GM18520 (cell line): ENCODE results near the gene KAZN.
"Not testable (repeated sequence)": the region's sequence is repeated elsewhere in the genome, so short reads cannot be mapped to it uniquely, and the experiment has no call there.

Experiments
- ATAC-seq: cut with Tn5 transposase; IDR thresholded peaks from one replicate; pipeline ENCODE4 v1.9.1; 2021; ENCODE audit not compliant: unreplicated experiment

The KAZN gene

DNA sequence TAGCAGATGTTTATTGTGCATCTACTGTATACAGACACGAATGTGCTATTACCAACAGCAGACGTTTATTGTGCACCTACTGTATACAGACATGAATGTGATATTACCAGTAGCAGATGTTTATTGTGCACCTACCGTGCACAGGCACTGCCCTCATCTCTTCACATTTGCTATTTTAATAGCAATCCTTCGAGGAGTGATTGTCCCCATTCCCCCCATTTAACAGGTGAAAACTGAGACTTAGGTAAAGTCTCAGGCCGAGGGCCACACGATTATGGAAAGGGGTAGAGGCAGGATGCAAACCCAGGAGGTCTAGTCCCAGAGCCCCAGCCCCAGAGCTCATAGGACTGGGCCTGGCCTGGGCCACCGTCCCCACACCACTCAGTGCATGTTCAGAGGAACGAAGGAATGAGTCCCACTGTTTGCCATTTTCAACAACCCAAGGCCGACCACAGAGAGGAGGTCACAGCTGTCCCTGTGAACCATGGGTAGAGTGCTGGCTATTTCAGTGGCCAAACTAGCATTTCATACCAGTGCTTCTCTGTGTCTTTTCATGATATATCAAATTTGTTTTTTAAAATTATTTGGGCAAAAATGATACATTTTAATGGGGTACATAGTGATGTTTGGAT lies 440.6 kb downstream of the KAZN start:
- no peak for ATAC-seq

DNA sequence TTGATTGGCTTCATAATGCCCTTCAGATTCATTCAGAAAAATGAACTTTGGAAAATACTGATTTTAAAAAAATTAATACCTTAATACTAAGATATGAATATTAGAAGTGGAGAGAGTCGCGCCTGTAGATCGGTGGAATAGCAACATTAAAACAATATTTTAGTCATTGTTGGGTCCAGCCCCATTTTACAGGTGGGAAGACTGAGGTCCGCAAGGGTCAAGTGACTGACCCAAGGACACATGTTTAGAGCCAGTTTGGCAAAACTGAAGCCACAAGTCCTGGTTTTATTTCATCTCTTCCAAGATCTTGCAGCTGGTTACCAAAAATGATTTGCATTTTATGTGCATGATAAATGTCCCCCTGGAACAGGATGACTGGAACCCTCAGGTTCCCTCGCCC lies 441.4 kb downstream of the KAZN start:
- no peak for ATAC-seq

DNA sequence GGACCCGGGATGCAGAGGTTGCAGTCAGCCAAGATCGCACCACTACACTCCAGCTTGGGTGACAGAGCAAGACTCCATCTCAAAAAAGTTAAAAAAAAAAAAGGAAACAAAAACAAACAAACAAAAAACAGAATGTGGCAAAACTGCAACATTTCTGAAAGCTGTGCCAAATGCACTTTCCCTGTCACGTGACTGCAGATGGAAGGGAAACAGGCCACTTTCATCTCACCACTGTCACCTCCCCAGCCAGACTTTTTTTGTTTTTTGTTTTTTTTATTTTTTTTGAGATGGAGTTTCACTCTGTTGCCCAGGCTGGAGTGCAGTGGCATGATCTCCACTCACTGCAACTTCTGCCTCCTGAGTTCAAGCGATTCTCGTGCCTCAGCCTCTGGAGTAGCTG lies 442.2 kb downstream of the KAZN start:
- ATAC-seq = not testable (repeated sequence)

DNA sequence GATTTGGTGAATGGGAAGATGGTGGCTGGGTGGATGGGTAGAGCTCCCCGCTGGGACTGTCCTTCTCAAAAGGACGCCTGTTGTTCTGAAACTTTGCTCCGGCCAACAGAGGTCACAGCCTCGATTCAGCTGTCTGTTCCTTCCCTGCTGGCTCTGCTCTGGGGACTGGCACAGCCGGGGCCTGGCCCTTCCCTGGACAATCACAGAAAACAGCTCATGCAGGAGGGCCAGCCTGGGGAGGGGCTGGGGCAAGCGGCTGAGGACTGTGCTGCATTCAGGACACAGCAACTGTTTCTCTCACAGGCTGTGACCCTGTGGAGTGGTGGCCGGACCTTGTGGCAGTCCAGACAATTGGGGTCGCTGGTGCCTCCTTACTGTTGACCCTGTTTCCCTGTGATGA lies 444.4 kb downstream of the KAZN start:
- ATAC-seq = no peak

DNA sequence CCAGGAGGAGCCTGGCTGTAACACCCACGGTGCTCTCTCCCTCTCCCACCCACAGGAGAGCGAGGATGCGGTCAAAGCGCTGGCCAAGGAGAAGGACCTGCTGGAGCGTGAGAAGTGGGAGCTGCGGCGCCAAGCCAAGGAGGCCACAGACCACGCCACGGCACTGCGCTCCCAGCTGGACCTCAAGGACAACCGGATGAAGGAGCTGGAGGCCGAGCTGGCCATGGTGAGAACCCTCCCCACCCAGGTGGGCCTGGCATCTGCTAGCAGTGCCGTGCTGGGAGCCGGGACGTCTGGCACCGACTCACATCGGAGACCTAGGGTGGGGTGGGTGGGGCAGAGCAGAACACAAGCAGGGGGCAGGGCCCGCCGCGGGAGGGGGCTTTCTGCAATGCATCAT lies 445.4 kb downstream of the KAZN start:
- ATAC-seq = no peak

DNA sequence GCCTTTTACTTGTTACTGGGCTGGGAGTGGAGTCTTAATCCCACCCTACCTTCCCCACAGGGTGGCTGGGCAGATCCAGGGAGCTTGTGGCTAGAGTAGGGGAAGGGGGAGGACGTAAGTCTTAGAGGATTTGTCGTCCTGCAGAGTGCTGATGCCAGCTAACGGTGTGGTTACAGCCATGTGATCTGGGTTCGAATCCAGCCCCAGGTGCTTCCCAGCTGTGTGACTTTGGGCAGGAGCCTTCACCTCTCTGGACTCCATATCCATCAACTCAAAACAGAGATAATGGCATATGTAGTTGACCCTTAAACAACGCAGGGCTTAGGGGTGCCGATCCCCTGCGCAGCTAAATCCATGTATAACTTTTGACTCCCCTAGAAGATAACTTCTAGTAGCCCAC lies 446.6 kb downstream of the KAZN start:
- ATAC-seq = no peak

DNA sequence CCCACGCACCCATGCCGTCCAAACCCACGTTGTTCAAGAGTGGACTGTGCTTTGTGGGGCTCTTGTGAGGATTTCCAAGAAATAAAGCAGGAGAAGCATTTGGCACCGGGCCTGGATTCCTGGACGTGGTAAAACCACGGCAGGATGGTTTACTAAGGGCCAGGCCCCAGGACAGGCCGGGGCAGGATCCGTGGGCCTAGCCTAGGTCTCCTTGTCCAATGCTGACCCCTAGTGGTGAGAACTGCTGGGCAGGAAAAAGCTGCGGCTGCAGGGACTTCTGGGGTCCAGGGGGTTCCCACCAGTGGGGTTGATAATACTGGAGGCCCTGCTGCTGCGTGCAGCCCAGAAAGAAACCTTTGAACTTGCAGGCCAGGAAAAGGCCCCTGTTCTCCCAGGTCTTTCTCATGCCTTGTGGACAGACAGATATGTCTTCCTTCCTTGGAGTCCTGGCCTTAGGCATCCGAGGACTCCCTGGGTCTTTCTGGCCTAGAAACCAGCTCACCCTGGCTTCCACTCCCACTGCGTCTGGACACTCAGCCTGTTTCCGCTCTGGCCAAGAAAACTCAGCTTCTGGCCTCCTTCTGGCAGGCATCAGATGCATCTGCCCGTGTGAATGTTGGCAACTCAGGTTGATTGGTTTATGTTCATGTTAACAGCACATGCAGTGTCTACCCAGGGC lies 448.1 kb downstream of the KAZN start:
- no peak for ATAC-seq

DNA sequence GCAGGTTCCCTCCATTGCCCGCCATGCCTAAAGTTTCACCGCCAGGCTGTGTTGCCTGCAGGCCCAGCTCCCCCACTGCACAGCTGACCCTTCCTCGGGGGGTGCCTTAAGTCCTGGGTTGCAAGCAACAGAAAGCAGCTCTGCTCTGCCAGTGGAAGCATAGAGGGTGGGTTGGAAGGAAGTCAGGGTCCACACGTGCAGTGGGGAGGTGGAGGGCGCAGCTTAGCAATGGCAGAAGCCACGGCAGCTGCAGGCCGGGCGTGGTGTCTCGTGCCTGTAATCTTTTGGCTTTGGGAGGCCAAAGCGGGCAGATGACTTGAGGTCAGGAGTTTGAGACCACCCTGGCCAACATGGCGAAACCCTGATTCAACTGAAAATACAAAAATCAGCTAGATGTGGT lies 448.8 kb downstream of the KAZN start:
- ATAC-seq = no peak

DNA sequence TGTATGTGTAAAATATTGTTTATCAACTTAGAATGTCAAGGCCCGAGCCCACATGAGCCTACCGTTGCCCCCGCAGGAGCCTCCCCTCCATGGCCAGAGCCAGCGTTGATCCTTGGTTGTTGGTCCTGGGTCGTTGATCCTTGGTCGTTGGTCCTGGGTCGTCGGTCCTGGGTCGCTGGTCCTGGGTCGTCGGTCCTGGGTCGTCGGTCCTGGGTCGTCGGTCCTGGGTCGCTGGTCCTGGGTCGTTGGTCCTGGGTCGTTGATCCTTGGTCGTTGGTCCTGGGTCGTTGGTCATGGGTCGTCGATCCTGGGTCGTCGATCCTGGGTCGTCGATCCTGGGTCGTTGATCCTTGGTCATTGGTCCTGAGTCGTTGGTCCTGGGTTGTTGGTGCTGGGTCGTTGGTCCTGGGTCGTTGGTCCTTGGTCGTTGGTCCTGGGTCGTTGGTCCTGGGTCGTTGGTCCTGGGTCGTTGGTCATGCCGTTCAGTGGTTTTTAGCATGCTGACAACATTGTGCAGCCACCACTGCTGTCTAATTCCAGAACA lies 450.0 kb downstream of the KAZN start:
- ATAC-seq = no peak

DNA sequence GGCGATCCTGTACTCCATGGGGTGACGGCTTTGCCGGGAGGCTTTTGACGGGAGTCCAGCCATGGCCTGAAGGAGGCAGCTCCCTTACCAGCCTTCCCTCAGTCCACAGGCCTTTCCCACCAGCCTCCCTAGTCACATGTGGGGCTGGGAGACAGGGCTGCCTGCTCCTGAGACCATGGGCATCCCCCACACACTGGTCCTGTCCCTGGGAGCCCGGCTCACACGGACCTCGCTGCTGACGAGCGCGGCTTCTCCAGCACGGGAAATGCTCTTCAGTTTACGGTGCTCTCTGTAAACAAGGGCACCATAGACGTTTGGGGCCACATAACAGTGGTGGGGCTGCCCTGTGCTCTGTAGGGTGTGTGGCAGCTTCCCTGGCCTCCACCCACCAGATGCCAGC lies 450.6 kb downstream of the KAZN start:
- no peak for ATAC-seq

DNA sequence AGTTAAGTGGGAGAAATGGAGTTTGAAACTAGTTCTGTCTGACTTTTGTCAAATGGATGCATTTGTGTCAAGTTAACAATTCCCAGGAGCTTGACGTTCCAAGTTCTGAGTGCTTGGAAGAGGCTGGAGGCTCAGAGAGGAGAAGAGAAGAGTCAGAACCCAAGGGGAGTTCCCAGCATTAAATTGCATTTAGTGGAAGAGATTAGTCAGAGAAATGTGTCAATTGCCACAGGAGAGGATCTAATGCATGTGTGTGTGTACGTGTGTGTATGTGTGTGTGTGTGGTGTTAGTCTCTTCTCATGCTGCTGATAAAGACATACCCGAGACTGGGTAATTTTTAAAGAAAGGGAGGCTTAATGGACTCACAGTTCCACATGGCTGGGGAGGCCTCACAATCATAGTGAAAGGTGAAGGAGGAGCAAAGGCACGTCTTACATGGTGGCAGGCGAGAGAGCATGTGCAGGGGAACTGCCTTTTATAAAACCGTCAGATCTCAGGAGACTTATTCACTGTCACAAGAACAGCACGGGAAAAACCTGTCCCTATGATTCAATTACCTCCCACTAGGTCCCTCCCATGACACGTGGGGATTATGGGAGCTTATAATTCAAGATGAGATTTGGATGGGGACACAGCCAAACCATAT lies 453.5 kb downstream of the KAZN start:
- ATAC-seq = no peak

DNA sequence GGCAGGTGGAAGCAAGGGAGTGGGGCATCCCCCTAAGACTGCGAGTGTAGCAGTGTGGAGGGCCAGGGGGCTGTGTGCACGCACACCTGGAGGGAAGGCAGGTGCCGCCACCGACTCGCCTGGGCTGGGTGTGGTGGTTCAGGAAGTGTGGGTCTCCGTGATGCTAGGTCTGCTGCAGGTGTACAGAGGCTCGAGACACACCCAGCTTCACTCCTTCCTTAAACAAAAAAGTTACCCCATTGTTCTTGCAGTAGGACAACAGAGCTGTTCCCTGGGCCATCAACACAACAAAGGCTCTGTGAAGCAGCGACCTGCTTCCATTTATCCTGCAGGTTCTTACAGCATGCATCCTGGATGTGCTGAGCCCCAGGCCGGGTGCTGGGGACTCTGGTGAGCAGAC lies 454.7 kb downstream of the KAZN start:
- no peak for ATAC-seq

DNA sequence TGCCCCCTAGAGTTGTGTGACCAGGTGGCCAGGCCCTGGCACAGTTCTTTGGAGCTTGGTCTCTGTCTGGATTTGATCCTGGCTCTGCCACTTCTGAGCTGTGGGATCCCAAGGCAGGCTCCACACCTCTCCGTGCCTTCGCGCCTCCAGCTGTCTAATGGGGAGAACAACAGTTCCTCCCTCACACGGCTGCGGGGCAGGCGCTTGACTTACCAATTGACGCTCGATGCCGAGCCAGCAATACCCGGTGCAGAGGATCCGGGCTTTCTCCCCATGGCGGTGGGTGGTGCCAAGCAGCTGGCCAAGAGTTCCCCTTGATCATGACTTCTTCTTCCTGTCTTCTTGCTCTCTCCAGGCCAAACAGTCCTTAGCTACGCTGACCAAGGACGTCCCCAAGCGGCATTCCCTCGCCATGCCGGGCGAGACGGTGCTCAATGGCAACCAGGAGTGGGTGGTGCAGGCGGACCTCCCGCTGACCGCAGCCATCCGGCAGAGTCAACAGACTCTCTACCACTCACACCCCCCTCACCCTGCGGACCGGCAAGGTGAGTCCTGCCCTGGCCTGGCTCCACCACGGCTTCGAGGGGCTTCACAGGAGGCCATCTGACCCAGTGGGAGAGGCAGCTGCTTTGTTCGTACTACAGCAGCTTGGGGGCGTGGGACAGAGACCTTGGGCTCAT lies 457.4 kb downstream of the KAZN start:
- no peak for ATAC-seq

DNA sequence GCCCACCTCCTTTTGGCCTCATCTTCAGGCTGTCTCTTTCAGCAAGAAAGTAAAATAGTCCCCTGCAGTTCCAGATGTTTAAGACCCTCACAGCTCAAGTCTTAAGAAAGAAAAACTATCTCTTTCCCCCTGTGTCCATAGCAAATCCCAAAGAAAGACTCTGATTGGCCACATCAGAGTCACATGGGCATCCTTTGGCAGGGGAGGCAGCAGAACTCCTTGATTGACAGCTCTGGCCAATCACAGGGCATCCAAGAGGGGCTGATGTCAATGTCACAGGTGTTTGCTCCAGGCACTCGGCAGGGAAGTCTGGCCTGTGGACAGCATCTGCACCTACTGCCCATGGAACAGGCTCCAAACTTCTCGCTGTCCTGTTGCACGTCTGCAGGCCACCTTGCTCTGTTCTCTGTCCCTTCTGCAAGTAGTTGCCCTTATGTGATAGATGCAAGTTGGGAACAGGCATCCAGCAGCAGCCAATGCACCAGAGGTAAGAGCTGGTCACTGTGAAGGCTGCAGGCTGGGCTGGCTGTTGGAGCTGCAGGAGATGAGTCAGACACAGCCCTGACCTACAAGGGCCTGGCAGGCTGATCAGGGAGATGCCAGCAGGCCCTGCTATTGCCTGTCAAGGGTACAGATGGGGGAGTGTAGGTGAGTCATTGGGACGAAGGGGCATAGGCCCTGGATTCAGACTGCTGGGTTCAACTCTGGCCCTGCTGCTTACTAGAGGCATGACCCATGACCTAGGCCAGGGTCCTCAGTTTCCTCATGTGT lies 458.2 kb downstream of the KAZN start:
- ATAC-seq = no peak

DNA sequence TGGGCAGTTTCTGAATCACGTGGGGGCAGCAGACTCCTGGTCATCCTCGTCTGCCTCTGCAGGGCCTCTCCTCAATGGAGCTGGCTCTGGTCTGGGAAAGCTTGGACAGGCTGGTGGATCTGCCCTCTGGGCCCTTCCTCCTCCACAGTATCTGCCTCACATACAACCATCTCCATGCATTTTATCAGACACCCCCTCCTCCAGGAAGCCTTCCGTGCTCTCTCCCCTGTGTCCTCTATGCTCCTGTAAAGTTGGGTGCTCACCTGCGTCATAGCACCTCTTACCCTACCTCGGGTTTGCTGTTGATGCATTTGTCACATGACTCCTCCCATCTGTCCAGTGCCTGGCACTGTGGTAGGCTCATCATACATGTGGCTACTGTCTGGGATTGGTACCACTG lies 459.3 kb downstream of the KAZN start:
- no peak for ATAC-seq

DNA sequence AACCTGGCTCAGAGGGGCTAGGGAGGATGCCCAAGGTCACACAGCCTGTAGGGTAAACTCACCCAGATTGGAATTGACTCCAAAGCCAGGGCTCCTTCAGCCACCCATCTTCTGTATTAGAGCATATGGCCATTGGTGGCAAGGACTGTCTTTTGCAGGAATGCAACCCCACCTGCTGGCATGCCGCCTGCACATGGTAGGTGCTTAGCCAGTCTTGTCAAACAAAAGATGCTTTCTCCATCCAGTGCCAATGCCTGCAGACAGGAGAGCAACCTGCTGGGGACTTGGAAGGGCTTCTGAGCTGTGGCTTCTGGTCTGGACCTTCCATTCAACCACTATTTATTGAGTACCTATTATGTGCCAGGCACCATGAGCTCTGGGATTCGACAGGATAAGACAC lies 459.8 kb downstream of the KAZN start:
- no peak for ATAC-seq

DNA sequence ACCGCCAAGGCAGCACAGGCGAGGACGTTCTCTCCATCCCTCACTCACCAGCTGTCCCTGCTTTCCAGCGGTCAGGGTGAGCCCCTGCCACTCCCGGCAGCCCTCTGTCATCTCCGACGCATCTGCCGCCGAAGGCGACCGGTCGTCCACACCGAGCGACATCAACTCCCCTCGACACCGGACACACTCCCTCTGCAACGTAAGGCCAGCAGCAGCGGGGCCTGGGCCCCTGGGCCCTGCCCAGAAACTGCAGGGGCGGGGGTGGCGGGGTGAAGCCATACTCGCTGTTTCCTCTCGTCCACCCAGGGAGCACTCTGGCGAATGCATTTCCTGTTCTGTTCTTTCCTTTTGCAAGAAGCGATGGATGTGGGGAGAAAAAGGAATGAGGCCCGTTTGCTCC lies 461.6 kb downstream of the KAZN start:
- no peak for ATAC-seq

DNA sequence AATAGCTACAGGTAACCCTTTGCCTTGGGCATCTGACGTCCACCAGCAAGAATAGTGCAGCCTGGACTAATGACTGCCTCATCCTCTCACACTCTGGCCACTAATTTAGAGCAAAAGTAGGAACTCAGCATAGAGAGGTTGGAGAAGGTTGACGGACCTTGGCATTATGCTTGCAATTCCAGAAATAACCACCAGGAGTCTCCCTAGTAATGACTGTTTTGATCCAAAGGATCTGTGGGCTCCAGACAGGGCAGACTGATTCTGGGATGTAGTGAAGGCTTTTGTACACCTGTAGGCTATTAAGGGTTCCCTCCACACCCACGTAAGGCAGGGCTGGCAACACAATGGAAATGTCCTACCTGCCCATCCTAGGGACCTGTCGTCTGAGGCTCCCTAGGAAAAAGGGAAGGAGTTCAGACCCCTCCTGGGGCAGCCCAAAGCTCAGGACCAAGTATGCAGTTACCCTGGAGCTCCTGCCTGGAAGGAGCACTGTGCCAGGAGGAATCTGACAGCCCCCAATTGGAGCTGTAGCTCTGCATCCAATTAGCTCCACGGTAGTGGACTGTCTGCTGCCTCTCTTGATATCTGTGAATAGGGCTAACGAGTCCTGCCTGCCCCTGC lies 464.1 kb downstream of the KAZN start:
- ATAC-seq = no peak

DNA sequence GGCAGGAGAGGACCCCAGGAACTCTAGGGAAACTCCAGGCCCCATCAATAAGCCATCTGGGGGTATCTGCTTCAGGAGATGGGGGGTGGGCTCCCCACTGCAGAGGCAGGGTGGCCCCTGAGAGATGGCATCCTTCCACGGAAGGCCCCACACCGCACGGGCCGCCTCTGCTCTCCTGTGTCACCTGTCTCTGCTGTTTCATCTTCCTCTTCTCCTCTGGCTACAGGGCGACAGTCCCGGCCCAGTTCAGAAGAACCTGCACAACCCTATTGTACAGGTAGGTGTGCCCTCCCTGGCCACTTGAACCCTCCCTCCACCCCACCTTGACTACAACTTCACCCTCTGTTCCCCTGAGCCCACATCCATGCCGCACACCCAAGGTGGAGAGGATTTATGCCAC lies 464.9 kb downstream of the KAZN start:
- ATAC-seq = no peak

DNA sequence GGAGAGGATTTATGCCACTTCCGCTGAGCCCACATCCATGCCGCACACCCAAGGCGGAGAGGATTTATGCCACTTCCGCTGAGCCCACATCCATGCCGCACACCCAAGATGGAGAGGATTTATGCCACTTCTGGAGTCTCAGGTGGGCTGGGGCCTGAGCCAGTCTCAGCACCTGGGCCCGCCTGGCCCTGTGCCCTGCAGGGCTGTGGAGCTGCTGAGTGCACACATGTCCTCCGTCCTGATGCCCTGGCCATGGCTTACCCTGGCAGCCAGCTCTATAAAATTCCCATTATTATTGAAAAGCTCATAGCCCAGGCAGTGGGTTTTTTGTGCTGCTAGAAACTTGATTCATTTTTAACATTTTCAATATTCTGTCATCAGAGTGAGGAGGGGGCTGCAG lies 465.3 kb downstream of the KAZN start:
- no peak for ATAC-seq
